HG02973 (cell line): ENCODE results near the gene PPFIBP1.
"Not testable (repeated sequence)": the region's sequence is repeated elsewhere in the genome, so short reads cannot be mapped to it uniquely, and the experiment has no call there.

Experiments used
- ATAC-seq: cut with Tn5 transposase; IDR thresholded peaks from one replicate; pipeline ENCODE4 v1.9.1; 2021; ENCODE audit warnings: moderate library complexity; ENCODE audit not compliant: unreplicated experiment

PPFIBP1 gene

DNA sequence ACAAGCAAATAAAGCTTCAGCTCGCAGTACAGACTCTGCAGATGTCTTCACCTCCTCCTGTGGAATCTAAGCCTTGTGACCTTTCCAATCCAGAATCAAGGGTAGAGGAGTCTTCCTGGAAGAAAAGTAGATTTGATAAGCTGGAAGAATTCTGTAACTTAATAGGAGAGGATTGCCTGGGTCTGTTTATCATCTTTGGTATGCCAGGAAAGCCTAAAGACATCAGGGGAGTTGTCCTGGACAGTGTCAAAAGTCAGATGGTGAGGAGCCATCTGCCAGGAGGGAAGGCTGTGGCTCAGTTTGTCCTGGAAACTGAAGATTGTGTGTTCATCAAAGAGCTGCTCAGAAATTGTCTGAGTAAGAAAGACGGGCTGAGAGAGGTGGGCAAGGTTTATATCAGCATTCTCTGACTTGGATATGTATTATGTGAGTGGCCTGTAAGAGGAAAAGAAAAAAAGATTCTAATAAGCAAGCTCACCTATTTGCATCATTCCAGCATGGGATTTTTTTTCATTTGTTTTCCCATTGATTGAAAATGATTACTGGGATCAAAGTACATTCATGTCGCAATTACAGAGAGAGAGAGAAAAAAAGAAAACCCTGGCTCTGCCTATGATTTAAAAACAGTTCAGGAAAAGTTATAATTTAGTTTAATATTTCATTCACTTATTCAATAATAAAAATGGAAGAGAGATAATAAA, 173.0 kb downstream of the PPFIBP1 start:
- ATAC-seq: no peak

DNA sequence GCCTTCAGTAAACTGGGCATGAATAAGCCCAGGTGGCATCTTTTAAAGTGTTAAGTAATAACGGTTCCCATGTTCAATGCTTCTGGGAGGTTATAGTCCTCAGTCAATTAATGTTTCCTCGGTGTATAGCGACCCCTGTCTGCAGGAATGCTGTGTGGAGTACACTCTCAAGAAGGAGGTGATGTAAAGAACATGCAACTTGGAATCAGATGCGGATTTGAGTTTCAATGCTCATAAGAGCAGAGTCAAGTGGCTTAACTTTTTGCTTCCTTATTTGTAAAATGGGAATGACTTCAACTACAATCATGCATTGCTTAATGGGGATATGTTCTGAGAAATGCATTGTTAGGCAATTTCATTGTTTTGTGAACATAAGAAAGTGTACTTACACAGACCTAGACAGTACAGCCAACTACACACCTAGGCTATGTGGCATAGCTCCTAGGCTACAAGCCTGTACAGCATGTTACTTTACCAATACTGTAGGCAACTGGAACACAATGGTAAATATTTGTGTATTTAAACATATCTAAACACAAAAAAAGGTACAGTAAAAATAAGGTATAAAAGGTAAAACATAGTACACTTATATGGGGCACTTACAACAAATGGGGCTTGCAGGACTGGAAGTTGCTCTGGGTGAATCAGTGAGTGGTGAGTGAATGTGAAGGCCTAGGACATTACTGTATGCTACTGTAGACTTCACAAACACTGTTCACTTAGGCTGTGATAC, 179.9 kb downstream of the PPFIBP1 start:
- ATAC-seq: peak; percentile 91

DNA sequence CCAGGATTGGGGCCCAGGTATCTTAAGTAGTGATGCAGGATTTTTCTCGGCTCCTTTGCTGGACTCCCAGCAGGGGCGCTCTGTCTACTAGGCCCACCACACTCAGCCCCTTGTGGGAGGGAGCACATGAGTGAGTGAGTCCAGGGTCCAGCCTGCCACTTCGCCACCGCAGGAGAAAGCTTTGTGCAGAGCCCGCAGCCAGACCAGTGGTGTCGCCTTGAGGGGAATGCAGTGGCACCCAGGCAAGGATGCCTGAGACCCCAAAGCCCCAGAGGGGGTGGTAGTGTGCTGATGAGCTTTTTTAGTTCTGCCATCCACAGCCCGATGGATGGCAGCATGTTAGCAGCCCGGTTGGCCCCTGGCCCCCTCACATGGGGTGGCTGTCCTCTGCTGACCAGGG, 181.3 kb downstream of the PPFIBP1 start:
- no peak for ATAC-seq

DNA sequence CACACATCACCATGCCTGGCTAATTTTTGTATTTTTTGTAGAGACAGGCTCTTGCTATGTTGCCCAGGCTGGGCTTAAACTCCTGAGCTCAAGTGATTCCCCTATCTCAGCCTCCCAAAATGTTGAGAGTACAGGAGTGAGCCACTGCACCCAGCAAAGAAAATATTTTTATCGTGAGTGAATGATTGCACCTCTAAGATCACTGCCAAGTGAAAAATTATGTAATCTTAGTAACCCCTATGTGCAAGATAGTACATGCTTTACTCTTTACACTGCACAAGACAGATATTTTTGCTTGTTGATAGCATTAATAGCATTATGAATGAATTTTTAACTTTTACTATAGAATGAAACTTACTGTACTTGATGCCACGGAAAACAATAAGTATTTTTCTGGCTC, 183.2 kb downstream of the PPFIBP1 start:
- ATAC-seq: no peak

DNA sequence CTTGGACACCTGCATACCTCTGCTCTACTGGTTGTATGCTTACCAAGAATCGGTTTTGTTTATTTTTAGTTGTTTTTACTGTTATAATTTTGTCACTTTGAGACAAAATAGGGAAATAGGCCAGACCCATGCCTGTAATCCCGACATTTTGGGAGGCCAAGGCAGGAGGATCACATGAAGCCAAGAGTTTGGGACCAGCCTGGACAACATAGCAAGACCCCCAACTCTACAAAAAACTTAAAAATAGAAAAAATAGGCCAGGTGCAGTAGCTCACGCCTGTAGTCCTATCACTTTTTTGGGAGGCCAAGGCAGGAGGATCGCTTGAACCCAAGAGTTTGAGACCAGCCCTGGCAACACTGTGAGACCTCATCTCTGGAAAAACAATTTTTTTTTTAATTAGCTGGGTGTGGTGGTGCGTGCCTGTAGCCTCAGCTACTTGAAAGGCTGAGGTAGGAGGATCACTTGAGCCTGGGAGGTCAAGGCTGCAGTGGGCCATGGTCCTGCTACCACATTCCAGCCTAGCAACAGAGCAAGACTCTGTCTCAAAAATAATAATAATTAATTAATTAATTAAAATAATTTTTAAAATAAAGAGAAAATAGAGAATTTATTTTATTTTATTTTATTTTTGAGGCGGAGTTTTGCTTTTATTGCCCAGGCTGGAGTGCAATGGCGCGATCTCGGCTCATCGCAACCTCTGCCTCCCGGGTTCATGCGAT, 185.4 kb downstream of the PPFIBP1 start:
- ATAC-seq: no peak

DNA sequence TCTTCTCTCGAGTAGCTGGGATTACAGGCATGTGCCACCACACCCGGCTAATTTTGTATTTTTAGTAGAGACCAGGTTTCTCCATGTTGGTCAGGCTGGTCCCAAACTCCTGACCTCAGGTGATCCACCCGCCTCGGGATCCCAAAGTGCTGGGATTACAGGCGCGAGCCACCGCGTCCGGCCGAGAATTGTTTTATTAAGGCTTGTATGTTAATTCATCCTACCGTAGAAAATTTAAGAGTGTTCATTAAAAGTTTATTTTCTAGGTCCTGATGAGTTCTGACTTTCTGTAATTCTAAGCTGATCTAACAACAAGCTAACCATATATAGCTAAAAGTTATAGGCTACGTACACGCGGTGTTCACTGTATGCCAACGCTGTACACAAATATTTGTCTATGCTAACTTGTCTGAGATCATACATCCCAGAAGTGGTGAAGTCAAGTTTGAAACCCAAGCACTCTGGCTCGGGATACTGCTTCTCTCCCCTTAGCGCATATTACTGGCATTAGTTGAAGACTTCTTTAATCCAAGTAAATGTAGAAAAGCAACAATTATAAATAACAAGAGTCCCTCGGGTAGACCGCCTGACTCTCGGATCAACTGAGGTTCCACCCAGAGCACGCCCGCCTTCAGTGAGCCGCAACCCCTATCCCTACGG, 186.1 kb downstream of the PPFIBP1 start:
- peak; percentile 38 for ATAC-seq

DNA sequence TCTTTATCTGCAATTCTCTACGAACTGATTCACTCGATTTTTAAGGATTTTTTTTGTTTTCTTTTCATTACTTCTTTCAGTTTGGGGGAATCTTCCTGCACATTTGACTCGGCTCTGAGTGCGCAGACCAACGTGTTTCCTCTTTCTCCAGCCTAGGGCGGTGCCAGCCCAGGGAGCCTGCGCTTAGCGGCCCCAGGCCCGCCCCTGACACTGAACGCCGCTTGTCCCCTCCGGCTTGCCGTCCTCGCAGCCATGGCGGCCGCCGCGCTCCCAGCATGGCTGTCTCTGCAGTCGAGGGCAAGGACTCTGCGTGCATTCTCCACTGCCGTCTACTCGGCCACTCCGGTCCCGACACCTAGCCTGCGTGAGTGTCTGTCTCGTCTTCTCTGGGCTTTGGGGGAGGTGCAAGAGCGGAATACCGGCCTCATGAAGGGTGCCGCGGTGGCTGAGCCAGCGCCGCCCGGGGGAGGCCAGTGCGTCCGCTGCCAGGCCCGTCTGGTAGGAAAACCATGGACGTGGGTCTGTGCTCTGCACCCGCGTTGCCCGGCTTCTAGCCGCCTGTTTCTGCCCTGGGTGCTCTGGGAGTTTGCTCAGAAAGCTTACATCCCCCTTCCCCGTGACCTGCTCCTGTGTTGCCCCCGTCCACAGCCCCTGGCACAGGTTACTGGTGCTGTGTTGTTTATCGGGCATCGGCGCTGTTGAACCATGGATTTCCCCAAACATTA, 186.7 kb downstream of the PPFIBP1 start, which contains the start of gene MRPS35:
TSS of gene MRPS35 (plus strand) at position 241 of the 725 bp plus-strand sequence. CDS start at position 253, 12 bp downstream.
- peak; percentile 91 for ATAC-seq

DNA sequence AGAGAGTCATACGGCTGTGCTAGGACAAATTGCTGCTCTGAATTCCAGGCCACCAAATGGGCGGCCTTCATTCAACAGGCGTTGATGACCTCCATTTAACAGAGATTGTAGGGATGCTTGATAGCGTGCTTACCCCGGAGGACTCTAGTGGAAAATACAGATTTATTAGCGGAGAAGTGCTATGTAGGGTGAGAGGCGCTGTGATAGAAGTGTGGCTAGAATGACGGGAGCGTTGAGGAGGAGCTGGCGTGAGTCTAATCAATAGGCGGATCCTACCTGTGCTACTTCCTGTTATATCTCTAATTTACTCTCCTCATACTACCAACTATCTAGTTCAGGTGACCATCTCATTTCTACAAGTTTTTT, 187.3 kb downstream of the PPFIBP1 start:
- peak; percentile 24 for ATAC-seq

DNA sequence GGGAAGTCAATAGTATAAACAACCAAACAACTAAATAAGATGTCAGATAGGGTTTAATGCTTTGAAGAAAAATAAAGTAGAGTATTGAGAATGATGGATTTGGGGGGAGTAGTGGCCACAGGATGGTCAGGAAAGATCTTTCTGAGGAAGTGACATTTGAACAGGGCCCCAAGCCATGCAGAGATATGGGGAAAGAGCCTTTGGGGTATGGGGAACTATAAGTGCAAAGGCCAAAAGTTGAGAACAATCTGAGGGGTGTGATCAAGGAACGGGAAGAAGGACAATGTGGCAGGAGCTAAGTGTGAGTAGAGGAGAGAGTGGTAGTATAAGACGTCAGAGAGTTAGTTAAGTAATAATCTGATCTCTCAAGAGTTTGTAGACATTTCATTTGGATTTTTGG, 188.0 kb downstream of the PPFIBP1 start:
- no peak for ATAC-seq

DNA sequence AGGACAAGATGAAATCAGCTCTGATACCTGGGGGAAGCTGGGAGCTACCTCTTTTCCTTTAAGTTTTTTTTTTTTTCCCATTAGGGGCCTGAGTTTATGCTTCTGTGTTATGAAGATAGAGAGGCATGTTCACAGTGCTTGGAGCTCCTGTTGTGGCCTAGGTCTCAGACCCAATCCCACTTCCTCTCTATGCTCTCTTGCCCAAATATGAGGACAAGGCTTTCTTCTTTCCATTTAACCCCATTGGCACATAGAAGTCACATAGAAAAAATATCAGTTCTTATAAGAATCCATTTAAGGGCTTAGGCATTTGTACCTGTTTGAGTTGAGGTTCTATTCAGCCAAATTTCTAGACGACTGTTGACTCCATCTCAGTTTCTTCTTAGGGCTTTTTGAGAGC, 199.2 kb downstream of the PPFIBP1 start:
- ATAC-seq: no peak

DNA sequence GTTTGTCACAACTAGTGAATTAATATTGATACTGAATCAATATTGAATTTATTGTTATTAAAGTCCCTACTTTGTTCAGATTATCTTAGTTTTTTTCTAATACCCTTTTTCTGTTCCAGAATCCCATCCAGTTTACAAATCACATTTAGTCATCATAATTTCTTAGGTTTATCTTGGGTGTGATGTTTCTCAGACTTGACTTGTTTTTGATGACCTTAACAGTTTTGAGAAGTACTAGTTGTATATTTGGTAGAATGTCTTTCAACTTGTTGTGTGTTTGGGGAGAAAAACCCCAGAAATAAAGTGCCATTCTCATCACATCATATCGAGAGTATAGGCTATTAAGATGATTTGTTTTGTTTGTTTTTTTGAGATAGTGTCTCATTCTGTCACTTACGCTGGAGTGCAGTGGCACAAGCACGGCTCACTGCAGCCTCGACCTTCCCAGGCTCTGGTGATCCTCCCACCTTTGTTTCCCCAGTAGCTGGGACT, 206.1 kb downstream of the PPFIBP1 start:
- no peak for ATAC-seq

DNA sequence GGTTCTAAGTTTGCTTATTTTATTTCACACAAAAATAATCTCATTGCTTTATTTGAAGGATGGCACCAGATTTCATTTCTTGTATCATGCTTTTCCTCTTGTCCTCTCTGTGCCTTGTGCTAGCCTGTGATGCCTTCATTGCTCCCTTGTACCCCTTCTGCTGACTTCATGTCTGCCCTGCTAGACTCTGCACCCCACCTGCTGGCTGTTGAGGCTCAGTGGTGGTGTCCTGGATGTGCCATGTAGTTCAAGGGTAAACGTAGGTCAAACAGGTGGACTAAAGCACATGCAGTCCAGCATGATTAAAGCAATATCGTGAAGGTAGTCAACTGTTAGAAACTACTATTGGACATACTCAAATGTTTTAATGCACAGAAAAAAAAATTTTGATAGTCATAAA, 208.3 kb downstream of the PPFIBP1 start:
- ATAC-seq: peak; percentile 45

DNA sequence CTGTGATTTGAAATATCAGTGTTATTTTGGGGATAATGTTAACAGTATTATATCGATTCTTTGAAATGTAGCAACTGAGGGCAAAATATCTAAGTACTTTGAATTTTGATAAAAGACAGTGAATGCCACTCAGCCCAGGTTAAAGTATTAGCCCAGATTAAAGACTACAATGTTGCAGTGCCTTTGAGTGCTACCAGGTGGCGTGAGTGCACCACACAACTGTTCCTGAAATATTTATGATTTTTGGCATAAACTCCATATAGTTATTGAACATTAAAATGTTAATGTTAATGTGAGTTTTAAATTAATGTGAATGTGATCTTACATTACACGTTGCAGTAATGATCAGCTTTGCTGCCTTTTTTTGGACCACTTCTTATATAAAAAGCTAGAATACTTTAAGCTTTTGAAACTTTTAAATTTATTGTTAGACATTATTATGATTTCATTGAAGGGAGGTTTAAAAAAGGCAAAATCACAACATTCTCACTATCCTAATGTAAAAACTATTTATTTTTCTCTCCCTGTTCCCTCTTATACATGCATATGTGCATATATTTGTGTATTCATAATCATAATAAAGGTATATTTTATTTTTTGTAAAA, 209.1 kb downstream of the PPFIBP1 start:
- no peak for ATAC-seq

DNA sequence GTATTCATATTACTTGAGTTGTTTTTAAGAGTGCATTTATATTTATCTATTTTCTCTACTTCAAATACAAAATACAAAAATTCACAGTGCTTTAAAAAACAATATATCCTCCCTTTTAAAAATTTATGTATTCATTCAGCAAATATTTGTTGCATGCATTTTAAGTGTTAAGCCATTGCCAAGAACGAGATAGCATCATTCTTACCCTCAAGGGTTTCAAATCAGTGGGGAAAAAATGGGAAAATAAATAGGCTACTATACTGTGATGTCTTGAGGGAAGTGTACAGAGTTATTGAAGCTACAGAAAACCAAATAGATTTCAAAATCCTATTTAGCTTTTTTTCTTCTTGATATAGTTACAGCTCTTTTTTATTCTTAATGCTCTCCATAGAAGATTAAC, 209.8 kb downstream of the PPFIBP1 start:
- ATAC-seq: no peak

DNA sequence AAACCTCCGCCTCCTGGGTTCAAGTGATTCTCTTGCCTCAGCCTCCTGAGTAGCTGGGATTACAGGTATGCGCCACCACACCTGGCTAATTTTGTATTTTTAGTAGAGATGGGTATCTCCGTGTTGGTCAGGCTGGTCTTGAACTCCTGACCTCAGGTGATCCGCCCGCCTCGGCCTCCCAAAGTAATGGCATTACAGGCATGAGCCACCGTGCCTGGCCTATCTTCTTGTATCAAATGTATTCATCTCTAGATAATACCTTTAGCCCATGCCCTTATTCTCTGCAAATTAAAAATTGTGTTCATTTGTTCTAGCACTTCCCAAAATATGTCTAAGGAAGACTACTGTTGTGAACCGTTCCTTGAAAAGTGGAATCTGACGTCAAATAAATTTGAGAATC, 210.3 kb downstream of the PPFIBP1 start:
- not testable (repeated sequence) for ATAC-seq

DNA sequence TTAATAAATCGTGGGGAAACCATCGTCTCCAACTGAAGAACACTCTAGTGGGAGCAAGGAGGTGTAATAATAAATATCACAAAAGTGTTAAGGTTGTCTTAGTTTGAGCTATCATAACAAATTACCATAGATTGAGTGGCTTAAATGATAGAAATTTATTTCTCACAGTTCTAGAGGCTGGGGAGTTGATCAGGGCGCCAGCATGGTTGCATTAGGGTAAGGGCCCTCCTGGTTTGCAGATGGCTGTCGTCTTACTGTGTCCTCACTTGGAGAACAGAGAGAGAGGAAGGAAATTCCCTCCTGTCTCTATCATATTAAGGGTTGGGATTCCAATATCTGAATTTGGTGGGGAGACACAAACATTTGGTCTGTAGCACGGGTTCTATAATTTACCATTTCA, 219.6 kb downstream of the PPFIBP1 start:
- no peak for ATAC-seq
